Stimulated activated CD4-positive, alpha-beta T cell treated with anti-CD3 and anti-CD28 coated beads, TNF-alpha, amount 100 ng/mL, for 48 hours (primary cell): ENCODE measurements around the gene FMNL3.
"Not testable (repeated sequence)": the region's sequence is repeated elsewhere in the genome, so short reads cannot be mapped to it uniquely, and the experiment has no call there.

Experiments
- DNase-seq, 3 donors: peaks; one replicate each; pipeline ENCODE4 v3.0.0-alpha.2; 2020; ENCODE audit warnings: low read depth in 3 of 3

The FMNL3 gene

DNA sequence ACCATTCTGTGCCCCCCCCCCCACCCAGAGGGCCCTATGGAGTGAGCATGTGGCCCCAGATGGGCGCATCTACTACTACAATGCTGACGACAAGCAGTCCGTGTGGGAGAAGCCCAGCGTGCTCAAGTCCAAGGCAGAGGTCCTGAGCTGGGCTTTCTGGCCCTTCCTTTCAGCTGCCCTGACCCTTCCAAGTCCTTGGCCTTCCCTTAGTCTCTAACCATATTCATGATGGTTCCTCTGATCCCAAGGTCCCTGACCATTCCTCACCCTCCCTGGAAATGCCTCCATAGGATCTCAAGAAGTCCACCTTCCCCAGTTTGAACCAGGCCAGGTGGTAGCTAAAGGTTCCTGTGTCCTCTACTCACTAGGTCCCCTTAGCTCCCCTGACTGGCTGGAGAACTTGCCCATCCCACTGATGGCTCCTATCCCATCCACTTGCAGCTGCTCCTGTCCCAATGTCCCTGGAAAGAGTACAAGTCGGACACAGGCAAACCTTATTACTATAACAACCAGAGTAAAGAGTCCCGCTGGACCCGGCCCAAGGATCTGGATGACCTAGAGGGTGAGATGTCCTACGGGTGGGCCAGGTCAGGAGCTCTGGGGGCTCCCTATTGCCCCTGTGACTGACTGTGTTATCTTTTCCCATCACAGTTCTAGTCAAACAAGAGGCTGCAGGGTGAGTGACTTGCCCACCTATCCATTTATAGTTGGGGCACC lies 74.1 kb downstream of the FMNL3 start:
- no peak for DNase-seq

DNA sequence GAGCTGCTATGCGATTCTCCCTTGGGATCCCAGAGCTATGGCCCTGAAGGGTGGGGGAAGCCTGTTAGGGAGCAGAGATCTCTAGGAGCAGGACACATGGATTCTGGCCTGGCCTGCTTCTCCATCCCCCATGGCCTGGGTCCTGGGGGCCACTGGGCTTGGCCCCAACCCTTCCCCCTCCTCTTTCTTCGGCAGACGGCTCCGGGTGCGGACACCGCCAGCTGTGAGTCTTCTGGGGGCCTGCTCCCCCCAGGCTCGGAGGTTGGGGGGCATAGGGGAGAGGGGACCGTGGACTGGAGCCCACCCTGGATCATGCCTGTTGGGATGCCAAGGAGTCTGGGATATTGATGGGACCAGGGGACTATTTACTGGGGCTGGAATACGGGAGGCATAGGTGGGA lies 74.8 kb downstream of the FMNL3 start:
- no peak for DNase-seq

DNA sequence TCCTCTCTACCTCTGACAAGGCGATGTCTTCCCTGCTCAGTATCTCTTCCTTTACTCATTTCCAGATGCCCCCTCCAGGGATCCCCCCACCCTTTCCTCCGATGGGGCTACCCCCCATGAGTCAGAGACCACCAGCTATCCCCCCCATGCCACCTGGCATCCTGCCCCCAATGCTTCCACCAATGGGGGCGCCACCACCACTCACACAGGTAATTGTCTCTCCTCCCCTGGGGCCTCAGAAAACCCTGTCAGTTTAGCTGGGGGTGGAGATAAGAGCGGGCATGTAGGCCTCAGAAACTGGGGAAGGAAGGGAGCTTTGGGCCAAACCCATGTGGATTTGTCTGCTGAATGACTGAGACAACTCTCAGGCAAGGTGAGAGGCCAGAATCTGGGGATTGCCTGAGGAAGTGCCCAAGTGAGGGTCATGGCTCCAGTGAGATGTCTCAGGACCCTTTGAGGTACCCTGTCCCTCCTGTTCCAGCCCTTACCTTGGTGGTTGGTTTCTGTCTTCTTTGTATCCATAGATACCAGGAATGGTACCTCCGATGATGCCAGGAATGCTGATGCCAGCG lies 75.8 kb downstream of the FMNL3 start:
- no peak for DNase-seq

DNA sequence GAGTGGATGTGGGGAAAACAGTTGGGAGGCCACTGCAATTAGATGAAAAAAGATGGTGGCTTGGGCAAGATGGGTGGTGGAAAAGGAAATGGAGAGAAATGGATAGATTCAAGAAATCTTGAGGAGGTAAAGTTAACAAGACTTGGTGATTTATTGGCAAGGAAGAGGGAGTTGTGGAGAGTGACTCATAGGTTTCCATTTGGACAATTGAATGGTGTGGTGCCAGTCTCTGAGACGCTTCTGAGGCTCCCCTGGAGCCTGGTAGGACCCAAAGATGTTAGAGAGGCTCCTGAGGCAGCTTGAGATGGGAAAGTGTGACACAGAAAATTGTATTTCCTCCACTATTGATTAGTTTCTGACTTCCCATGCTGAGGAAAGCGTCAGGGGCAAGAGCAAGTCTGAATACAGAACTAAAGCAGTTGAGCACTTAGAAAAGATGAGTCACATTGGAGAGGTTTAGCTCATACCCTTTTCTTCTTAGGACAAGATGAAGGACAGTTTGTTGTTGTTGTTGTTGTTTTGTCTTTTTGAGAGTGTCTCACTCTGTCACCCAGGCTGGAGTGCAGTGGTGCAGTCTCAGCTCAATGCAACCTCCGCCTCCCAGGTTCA lies 79.3 kb downstream of the FMNL3 start:
- no peak for DNase-seq

DNA sequence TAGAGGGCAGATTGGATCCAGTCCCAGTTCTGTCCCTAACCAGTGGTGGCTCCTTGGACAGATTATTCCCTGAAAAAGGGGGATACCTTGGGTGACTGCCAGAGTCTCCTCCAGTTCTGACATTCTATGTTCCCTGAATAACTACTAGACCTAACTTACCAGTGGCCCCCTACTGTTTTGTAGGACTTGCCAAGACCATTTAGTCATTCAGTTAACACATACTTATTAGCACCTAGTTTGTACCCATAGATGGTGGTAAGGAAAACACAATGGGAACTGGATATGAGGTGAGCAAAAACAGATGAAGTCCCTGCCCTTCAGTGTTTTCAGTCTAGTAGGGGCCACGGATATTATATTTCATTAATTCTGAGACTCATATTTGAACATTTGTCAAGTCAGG lies 80.4 kb downstream of the FMNL3 start:
- DNase-seq, result no peak

DNA sequence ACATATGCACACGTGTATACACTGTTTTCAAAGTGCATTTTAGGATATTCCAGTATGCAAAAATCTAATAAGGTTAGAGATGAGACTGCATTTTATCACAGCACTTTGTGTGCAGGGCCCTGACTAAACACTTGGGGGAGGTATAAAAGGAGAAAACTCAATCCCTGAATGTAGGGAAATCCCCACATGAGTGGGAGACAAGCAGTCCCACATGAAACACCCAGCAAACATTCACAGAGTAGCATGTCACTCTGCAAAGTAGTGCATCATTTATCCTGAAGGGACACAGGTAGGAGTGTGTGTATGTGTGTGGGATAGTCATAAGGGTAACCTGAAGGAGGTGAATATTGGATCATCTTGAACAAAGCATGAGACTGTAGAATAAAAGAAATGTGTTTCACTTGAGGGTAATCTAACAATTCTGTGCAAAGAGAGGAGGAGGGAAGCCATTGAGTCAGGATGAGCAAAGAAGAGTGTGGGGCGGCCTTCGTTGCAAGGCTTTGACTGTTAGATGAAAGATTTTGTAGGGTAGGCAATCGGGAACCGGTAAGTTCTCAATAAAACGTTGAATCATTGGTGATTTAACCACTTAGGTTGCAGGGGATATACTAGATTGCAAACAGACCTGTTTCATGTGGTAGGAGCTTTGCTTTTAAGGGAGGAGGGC lies 80.9 kb downstream of the FMNL3 start:
- peak in 1 of 3 donors; percentile 18 for DNase-seq

DNA sequence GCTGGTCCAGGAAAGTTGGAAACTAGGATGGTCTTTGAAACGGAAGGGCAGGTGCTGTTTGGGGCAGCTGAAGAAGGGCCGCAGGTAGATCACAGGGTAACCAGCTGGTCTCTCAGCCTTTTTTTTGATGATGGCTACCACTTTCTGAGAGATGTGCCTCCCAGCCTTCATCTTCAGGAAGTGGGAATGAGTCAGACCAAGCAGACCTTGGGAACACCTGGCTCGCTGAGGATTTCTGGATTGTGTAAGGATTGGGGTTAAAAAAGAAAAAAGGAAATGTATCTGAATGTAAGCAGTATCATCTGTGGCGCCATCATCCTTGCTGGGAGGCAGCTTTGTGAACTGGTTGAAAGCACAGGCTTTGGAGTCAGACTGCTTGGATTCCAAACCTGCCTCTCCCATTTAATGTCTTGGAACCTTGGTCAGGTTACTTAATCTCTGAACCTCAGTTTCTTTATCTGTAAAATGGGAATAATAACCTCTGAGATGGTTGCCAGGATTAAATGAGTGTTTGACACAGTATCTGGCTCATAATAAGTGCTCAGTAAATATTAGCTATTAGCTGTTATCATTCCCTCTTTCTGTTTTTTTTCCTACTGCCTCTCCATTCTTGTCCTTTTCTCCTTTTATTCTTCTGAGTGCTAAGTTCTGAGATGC lies 82.2 kb downstream of the FMNL3 start:
- DNase-seq, result no peak

DNA sequence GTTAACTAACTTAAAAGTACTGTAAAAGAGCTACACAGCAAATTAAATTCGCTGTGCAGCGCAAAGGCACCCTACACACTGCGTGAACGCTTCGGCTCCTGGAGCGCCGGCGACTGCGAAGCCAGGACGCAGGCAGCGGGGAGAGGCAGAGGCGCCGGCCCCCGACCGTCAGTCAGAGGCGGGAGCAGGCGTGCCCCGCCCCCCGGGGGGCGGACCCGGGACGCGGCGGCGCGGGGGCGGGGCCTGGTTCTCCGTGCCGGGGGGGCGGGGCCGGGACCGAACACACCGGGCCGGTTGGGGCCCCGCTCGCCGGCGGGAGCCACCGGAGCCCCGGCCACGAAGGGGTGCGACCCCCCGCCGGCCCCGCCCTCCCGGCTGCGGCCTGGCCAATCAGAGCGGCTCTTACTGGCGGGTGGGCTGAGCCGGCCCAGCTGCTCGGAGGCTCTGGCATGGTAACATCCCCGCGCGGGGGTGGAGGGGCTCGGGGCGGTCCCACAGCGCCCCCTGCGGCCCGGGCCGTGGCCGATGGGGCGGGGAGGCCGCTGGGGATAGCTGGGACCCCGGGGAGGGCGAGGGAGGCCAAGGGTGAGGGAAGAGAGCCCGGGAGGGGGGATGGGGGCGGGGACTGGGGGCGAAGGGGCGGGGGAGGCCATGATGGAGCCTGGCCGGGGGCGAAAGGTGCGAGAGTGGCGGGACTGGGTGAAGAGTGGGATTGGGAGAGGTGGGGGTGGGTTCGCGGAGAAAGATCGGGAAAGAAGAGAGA lies 83.9 kb downstream of the FMNL3 start, which contains the start of gene PRPF40B:
PRPF40B (plus strand) TSS at position 420 of the 763 bp plus-strand sequence; CDS start at position 450, 30 bp downstream.
- DNase-seq, result peak; percentile 61 to 81 (median 78)

DNA sequence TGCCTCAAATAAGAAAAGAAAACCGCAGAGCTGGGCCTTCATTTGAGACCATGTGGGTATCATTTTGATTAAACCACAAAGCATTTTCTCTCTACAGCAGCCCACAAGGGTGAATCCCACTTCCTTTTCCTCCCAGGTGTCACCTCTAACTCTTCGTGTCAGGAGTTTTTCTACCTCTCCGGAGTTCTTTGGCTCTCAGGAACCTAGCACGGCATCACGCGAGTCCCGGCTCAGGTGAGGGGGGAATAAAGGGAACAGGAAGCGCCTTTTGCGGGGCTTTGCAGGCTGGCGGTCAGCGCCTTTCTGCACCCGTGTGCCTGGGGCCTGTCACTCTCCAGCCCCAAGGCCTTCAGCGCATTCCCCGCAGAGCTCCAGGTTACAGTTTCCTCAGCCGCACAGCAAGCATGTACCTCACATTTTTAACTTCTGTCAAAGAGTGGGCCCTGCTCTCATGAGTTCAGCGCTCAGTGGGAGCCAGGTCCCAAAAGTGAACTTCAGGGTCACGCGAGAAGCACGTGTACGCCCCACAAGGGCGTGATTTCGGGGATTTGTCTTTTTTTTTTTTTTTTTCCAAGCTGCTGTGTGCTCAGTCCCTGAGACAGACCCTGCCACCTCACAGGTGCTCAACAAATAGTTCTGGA lies 84.6 kb downstream of the FMNL3 start:
- peak; percentile 21 to 43 (median 37) for DNase-seq

DNA sequence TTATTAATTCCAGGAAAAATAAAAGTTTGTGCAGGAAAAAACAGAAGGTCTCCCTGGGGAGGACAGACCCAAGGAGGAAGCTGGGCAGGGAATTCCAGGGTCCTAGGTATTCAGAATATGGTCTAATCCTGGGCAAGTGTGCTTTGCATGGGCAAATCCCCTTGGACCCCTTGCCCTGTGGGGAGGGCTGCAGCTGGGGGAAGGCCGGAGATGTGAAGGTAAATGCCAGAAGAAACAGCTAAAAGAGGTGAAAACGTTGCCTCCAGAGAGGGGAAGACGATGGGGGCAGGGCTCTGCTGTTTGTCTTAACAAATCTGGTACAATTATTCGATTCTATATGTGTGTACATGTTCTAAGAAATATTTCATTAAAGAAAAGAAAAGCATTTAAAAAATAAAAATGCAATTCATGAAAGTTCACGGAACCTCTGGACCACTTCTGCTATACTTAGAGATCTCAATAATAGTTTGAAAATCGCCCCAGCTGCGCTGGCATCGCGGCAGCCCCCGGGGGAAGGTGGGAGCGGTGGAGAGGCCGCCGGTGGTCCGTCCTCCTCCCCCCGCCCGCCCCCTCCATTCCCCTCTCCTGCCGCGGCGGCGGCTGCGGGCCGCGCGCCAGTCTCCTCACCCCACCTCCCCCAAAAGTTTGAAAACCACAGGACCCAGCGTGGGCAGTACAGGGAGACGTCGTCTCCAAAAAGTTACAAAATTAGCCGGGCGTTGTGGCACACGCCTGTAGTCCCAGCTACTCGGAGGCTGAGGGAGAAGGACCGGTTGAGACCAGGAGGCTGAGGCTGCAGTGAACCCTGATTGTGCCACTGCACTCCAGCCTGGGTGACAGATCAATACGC lies 85.3 kb downstream of the FMNL3 start:
- DNase-seq, result no peak

DNA sequence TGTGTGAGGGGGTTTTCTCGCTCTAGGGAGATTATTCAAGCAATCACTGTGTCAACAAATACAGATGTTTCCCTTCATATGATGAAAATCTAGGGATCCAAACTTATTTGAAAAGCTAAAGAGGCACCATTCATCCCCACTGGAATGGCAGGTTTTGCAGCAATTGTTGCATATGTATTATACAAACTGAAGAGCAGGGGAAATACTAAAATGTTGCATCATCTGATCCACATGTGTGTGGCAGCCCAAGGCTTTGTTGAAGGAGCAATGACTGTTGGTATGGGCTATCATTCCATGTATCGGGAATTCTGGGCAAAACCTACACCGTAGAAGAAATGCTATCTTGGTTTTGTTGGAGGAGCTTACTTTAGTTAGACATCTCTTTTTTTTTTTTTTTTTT lies 87.9 kb downstream of the FMNL3 start:
- no peak for DNase-seq

DNA sequence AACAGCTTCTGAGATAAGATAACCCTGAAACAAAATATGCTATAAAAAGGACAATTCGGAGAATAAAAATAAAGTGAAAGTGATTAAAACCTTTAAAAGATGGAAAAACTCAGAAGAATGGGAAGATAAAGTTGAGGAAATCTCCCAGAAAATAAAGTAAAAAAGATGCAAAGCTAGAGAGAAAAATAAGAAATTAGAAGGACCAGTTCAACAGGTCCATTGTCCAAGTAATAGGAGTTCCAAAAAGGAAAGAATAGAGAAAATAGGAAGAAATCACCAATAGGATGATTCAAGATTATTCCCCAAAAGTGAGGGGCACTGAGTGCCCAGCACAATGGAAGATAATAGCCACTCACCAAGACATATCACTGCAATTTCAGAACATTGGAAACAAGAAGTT lies 88.6 kb downstream of the FMNL3 start:
- DNase-seq, result no peak

DNA sequence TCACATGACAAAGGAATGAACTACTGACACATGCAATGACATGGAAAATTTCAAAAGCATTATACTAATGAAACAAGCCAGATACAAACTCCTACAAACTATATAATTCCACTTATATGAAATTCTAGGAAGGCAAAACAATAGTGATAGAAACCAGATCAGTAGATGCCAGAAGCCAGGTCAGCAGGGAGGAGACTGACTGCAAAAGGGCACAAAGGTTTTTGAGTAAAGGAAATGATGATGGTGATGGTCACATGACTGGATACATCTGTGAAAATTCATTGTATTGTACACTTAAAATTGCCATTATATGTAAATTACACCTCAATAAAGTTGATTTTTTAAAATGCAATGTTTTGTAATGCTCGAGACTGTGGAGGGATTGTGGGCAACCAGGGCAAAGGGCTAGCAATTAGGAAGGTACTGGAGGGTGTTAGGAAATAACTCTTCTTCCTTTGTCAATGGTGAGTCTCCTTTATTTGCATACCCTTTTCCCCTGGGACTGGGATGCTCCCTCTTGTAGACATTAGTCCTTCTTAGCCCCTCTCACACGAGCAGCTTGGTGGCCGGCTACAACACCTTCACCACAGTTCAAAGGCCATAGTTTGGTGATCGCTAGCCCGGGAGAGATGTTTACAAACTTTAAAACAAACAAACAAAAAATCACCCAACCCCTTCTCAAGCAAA lies 90.5 kb downstream of the FMNL3 start:
- DNase-seq, result no peak

DNA sequence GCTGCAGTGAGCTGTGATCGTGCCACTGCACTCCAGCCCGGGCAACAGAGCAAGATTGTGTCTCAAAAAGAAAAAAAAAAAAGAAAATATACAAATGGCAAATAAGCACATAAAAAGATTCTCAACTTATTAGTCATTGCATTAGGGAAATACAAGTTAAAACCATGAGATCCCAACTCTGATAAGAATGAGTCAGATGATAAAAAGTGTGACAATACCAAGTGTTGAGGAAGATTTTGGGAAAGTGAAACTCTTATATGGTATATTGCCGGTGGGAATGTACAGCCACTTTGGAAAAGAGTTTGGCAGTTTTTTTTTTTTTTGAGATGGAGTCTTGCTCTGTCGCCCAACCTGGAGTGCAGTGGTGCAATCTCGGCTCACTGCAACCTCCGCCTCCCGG lies 91.5 kb downstream of the FMNL3 start:
- no peak for DNase-seq

DNA sequence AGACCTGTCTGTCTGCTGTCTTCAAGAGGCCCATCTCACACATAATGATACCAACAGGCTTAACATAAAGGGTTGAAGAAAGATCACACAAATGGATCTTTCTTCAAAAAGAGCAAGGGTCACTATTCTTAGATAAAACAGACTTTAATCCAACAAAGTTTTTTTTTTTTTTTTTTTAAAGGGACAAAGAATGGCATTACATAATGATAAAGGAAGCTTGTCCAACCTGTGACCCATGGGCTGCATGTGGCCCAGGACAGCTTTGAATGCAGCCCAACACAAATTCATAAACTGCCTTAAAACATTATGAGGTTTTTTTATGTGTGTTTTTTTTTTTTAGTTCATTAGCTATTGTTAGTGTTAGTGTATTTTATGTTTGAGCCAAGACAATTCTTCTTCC lies 95.0 kb downstream of the FMNL3 start:
- no peak for DNase-seq

DNA sequence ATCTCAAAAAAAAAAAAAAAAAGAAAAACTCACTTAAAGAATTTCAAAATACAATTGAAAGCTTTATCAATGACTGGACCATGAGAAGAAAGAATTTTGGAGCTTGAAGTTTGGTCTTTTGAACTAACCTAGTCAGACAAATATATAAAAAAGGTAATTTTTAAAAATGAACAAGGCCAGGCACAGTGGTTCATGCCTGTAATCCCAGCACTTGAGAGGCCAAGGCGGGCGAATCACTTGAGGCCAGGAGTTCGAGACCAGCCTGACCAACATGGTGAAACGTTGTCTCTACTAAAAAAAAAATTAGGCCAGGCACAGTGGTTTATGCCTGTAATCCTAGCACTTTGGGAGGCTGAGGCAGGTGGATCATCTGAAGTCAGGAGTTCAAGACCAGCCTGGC lies 96.4 kb downstream of the FMNL3 start:
- DNase-seq, result not testable (repeated sequence)

DNA sequence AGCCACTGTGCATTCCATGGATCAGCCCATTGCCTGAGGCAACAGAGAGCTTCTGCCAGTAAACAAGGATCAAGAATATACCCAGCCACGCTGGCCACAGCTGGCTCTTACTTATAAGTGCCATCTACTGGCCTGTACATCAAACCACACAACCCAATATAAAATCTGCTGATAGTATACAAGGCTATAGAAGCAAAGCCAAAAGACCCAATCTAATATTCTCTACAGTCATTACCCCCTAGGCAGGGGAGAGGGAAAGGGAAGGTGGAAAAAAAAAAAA lies 97.4 kb downstream of the FMNL3 start:
- DNase-seq, result no peak

DNA sequence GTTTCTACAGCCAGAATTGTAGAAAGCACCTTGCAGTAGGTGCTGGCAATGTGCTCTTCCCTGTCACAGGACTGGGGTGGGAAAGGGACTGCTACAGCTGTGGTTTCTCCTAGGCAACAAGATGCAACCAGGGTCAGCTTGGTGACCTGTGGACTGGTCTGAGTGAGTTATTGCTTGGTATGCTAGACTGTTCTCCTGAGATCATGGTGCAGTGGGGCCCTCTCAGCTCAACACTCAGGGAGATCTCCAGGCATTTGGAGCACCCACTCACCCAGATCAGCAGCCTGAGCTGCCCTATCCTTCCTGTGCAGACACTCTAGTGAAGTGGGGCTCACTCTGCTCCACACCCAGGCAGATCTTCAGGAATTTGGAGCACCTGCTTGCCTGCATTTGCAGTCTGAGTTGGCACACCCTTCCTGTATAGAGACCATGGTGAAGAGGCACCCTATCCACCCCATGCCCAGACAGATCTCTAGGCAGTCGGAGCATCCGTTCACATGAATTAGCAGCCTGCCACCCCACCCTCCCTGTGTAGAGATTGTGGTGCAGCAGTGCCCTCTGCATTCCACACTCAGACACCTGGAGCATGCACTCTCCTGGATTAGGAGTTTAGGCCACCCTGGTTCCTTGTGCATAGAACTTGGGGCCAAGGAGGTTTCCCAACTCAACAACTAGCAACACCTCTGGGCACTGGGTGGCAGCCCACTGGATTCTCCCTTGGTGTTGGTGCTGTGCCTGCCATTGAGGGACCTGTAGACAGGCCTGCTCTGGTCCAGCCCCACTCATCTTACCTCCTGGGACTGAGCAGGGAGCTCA lies 97.9 kb downstream of the FMNL3 start:
- DNase-seq, result no peak

DNA sequence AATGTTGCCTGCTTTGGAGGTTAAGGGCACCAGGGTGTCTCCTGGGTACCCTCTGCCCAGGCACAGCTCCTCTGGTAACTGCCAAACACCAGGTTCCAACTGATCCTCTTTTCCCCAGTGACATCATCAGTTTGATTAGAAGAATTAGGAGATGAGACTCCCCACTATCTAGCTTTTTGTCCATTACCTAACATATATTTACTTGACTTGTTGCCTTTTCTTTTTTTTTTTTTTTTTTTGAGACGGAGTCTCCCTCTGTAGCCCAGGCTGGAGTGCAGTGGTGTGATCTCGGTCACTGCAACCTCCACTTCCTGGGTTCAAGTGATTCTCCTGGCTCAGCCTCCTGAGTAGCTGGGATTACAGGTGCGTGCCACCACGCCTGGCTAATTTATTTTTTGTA lies 101.7 kb downstream of the FMNL3 start, which contains the start of gene FAM186B:
FAM186B (minus strand) TSS at position 101 of the 400 bp plus-strand sequence. CDS start 162 bp downstream, outside the sequence.
- DNase-seq, result not testable (repeated sequence)
